Adipocyte (in vitro differentiated cells): ENCODE measurements around the gene TBL1X.

Source experiments
- DNase-seq: peaks from one replicate; pipeline ENCODE4 v3.0.0-alpha.2; 2015; ENCODE audit warnings: low read depth
- H3K27me3 ChIP-seq: replicated peaks from 2 replicates; pipeline ENCODE4 v1.7.0; 2013; ENCODE audit warnings: mild to moderate bottlenecking, low read length, moderate library complexity; ENCODE audit not compliant: control insufficient read depth, insufficient read depth
- H3K36me3 ChIP-seq: 2 replicates; pipeline ENCODE4 v1.7.0; 2013; ENCODE audit warnings: low read length, mild to moderate bottlenecking, moderate library complexity; ENCODE audit not compliant: control insufficient read depth, insufficient read depth, severe bottlenecking
- H3K4me1 ChIP-seq: 2 replicates; pipeline ENCODE4 v1.7.0; 2013; ENCODE audit warnings: mild to moderate bottlenecking, low read length, moderate library complexity; ENCODE audit not compliant: control insufficient read depth, insufficient read depth
- H3K4me3 ChIP-seq: 2 replicates; pipeline ENCODE4 v1.7.0; 2013; ENCODE audit warnings: mild to moderate bottlenecking, low read length, moderate library complexity
- H3K9ac ChIP-seq: 2 replicates; pipeline ENCODE4 v1.7.0; 2013; ENCODE audit warnings: mild to moderate bottlenecking, low read length, moderate library complexity
- H3K9me3 ChIP-seq: 2 replicates; pipeline ENCODE4 v1.7.0; 2013; ENCODE audit warnings: mild to moderate bottlenecking, low read length, moderate library complexity; ENCODE audit not compliant: control insufficient read depth

The TBL1X gene

DNA sequence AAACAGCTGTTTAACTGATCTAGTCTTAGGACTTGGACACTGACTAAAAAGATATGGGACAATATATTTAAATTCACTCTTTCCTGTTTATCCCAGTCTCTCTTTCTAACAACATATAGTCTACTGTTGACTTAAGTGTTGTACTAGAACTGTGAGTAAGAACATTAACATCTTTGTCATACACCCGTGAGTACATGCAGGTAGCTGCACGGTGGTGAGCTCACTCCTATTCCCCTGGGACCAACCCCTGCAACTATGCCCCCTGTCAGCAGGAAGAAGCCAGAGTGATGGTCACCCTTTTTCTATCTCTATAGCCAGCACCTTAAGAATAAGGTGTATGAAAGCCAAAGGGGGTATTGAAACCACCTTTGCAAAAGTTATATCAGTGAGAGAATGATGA is 17.6 kb downstream of the TBL1X start:
- H3K4me3 ChIP-seq: no peak overlapping the region
- no peaks in the 10 kb centered on the region for H3K36me3 ChIP-seq
- H3K27me3 ChIP-seq: no peaks in the 10 kb centered on the region
- no peak for DNase-seq
- no peak overlapping the region for H3K9ac ChIP-seq
- no peaks in the 10 kb centered on the region for H3K9me3 ChIP-seq
- no peaks in the 10 kb centered on the region for H3K4me1 ChIP-seq

- Histone ChIP-seq H3K4me3 (no peak overlapping the region), H3K9ac (no peak overlapping the region), H3K9me3 (no peaks in the 10 kb centered on the region), H3K36me3 (no peaks in the 10 kb centered on the region), H3K27me3 (no peaks in the 10 kb centered on the region), H3K4me1 (no peaks in the 10 kb centered on the region)
- DNase-seq: no peak
Measured at GRCh38 chrX:9482837-9483236, 18.0 kb downstream of the TBL1X start.

DNA sequence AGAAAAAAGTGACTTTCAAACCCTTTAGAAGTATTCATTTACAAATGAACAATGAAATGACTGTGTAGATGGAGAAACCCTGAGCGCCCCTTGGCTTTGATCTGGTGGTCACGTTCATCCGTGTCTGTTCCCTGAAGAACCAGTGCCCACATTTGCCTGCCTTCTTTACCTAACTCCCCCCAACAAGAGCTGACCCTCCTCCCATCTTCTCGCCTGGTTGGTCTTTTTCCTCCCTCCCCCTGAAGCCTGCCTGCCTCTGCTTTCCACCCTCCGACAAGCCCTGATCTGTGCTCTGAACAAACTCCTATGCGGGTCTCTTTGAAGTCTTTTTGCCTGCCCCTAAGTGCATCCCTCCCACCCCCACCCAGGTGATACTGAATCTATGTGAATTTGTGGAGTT is 18.5 kb downstream of the TBL1X start:
- Histone ChIP-seq H3K36me3 (no peaks in the 10 kb centered on the region), H3K9me3 (no peaks in the 10 kb centered on the region), H3K27me3 (no peaks in the 10 kb centered on the region), H3K4me1 (no peaks in the 10 kb centered on the region), H3K9ac (no peak overlapping the region), H3K4me3 (no peak overlapping the region)
- DNase-seq: no peak

GRCh38 chrX:9486786-9487387 is 22.0 kb downstream of the TBL1X start:
- Histone ChIP-seq H3K27me3 (no peaks in the 10 kb centered on the region), H3K4me1 (no peaks in the 10 kb centered on the region), H3K36me3 (no peaks in the 10 kb centered on the region)

DNA sequence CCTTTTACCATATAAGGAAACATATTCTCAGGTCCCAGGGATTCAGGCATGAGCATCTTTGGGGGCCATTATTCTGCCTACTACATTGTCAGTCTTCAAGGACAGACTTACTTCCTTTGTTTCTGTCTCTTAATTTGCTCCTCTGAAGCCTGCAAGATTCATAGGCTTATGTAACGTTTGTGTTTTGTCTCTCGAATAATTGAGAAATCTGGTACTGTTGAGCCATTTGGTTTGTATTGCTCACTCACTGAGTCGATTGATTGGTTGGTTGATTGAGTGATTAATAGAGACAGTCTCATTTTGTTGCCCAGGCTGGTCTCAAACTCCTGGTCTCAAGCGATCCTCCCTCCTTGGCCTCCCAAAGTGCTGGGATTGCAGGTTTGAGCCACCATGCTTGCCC is 23.7 kb downstream of the TBL1X start:
- peaks cover 4% of the 10 kb centered on the region for H3K4me1 ChIP-seq

More at GRCh38 chrX:9486786-9487387, 22.0 kb downstream of the TBL1X start:
- Histone ChIP-seq H3K4me3 (no peak overlapping the region), H3K9me3 (no peaks in the 10 kb centered on the region), H3K9ac (no peak overlapping the region)
- DNase-seq: no peak

DNA sequence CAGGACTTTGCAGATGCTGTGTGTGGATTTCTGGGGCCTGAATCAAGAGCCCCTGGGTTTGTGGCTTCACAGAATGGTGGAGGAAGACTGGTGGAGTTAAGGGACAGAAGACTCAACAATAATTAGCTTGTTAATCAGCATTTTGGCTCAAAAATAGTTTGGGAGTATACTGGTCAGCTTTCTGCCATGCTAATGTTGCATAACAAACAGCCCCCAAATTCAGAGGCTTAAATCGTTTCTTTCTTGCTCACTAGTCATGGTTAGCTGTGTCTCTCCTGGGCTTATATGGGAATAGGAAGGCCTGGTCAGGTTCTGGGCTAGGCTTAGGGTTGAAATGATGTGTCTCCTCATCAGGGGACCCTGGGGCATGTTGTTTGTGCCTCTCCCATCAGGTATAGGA is 24.4 kb downstream of the TBL1X start:
- Histone ChIP-seq H3K27me3 (no peaks in the 10 kb centered on the region), H3K4me3 (no peak overlapping the region), H3K36me3 (no peaks in the 10 kb centered on the region), H3K9me3 (no peaks in the 10 kb centered on the region), H3K9ac (no peak overlapping the region), H3K4me1 (peaks cover 9% of the 10 kb centered on the region)
- DNase-seq: no peak

More for the DNA sequence above, 23.7 kb downstream of the TBL1X start:
- H3K36me3 ChIP-seq: no peaks in the 10 kb centered on the region
- DNase-seq: no peak
- H3K9me3 ChIP-seq: no peaks in the 10 kb centered on the region
- no peak overlapping the region for H3K4me3 ChIP-seq
- no peak overlapping the region for H3K9ac ChIP-seq
- no peaks in the 10 kb centered on the region for H3K27me3 ChIP-seq

DNA sequence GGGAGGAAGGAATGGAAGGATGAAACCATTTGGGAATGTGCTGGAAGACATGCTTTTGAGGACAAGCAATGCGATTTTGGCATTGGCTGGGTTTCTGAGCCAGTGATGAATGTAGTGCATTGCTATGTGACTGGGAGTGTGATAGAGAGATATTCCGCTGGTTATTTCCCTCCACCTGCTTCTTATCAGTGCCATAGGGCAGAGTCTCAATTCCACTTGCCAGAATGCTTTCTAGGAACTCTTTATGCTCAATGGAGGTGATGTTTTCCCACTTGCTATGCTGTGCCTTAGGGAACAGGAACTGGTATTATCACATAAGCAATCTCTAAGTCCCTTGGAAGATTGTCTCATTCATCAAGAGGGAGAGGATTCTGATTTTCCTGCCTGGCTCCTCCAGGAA is 28.0 kb downstream of the TBL1X start:
- DNase-seq: no peak
- no peak overlapping the region for H3K9ac ChIP-seq

GRCh38 chrX:9493936-9494335 is 29.1 kb downstream of the TBL1X start:
- DNase-seq: no peak
- no peaks in the 10 kb centered on the region for H3K9me3 ChIP-seq
- no peaks in the 10 kb centered on the region for H3K36me3 ChIP-seq
- H3K9ac ChIP-seq: no peak overlapping the region
- peaks cover 16% of the 10 kb centered on the region for H3K4me1 ChIP-seq
- no peaks in the 10 kb centered on the region for H3K27me3 ChIP-seq
- H3K4me3 ChIP-seq: no peak overlapping the region

More for the DNA sequence above, 28.0 kb downstream of the TBL1X start:
- Histone ChIP-seq H3K4me3 (no peak overlapping the region), H3K4me1 (peaks cover 16% of the 10 kb centered on the region), H3K27me3 (no peaks in the 10 kb centered on the region), H3K9me3 (no peaks in the 10 kb centered on the region), H3K36me3 (no peaks in the 10 kb centered on the region)

DNA sequence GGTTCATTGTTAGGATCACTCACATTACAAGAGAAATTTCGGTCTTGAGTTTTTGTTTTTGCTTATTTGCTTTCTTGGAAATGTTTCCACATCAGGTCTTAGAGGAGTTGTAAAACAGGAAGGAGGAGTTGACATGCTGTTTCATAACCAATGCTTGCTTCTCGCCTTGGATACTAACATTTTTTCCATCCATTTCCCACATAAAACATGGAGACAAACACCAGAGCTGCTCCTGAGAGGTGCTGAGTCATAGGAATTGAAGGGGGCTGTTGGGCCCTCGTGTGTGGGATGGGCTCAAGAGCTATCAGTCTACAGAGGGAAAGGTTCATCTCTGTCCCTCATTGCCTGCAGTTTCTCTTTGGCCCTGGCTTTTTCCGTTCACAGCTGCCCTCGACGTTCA is 29.9 kb downstream of the TBL1X start:
- peak; percentile 7 for DNase-seq
- Histone ChIP-seq H3K4me1 (peaks cover 16% of the 10 kb centered on the region), H3K36me3 (no peaks in the 10 kb centered on the region), H3K27me3 (no peaks in the 10 kb centered on the region), H3K9me3 (no peaks in the 10 kb centered on the region), H3K4me3 (peak overlapping the region; percentile 35), H3K9ac (no peak overlapping the region)

DNA sequence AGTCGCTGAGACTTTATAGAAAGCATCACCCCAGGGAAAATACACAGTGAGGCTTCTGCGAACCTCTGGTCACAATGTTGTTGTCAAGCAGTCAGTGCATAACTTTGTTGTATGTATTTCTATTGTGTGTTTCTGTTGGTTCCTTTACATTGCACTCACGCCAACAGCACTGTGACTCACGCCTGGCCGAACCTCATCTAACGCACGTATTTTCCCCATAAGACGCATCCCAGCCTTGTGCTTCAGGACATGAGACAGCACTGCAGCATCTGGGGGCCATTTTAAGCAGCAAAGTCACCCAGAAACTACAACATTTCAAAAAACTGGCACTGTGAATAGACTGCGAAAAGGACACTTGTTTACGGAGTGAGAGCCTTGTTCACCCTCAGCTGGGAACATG is 30.6 kb downstream of the TBL1X start:
- DNase-seq: no peak

GRCh38 chrX:9498236-9498635 is 33.4 kb downstream of the TBL1X start:
- H3K4me3 ChIP-seq: no peak overlapping the region
- H3K9me3 ChIP-seq: no peaks in the 10 kb centered on the region
- peaks cover 16% of the 10 kb centered on the region for H3K4me1 ChIP-seq
- no peak overlapping the region for H3K9ac ChIP-seq
- H3K36me3 ChIP-seq: no peaks in the 10 kb centered on the region
- no peak for DNase-seq
- H3K27me3 ChIP-seq: no peaks in the 10 kb centered on the region

More for the DNA sequence above, 30.6 kb downstream of the TBL1X start:
- Histone ChIP-seq H3K27me3 (no peaks in the 10 kb centered on the region), H3K36me3 (no peaks in the 10 kb centered on the region), H3K9me3 (no peaks in the 10 kb centered on the region), H3K4me3 (no peak overlapping the region), H3K9ac (no peak overlapping the region), H3K4me1 (peaks cover 16% of the 10 kb centered on the region)

DNA sequence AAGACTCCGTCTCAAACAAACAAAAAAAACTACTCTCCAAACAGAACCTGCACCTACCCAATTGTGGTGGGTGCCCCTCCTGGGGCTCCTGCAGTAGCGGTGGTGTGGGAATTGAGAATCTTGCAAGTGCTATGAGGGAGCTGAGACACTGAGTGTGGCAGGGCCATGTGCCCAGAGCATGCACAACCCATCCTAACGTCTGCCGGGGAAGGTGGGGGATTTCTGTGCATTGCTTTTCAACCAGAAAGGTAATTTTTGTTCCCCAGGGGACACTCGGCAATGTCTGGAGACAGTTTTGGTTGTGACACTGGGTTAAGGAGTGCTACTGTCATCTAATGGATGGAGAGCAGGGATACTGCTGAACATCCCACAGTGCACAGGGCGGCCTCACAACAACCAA is 35.7 kb downstream of the TBL1X start:
- H3K27me3 ChIP-seq: no peaks in the 10 kb centered on the region
- no peak overlapping the region for H3K4me3 ChIP-seq
- H3K9ac ChIP-seq: no peak overlapping the region
- DNase-seq: no peak
- H3K4me1 ChIP-seq: no peaks in the 10 kb centered on the region
- peaks cover 4% of the 10 kb centered on the region for H3K36me3 ChIP-seq
- H3K9me3 ChIP-seq: no peaks in the 10 kb centered on the region
